Measurements from ENCODE around the gene CHIT1.

Gene CHIT1

GRCh38 chr1:203196371-203196770 lies 33.1 kb downstream of the CHIT1 start:
- H2BK15ac ChIP-seq (ENCODE audit: low read length): no peak overlapping the region
- no peak overlapping the region for H3K18ac ChIP-seq (ENCODE audit: low read length)
- peaks cover 3% of the 10 kb centered on the region in 2 donors for H3K4me1 ChIP-seq (ENCODE audit: control insufficient read depth in 2 of 2, insufficient read depth in 1 of 2, low read depth in 1 of 2, low read length in 2 of 2)
- H3K79me1 ChIP-seq (ENCODE audit: low read depth, low read length): no peaks in the 10 kb centered on the region
- no peak overlapping the region for H2AK5ac ChIP-seq (ENCODE audit: low read depth, low read length)
- H3K27me3 ChIP-seq (ENCODE audit: control insufficient read depth in 3 of 3, insufficient read depth in 3 of 3, low read depth in 1 of 3, low read length in 3 of 3): peaks cover 0 to 7% (median 0%) of the 10 kb centered on the region in 3 experiments
- no peaks in the 10 kb centered on the region for H3K36me3 ChIP-seq (replicated peaks in 1 of 2; ENCODE audit: control insufficient read depth in 2 of 2, insufficient read depth in 2 of 2, low read length in 2 of 2)
- no peak overlapping the region for H2AFZ ChIP-seq (ENCODE audit: low read length)
- H2BK5ac ChIP-seq (ENCODE audit: low read length): no peak overlapping the region
- H3K27ac ChIP-seq (replicated peaks; ENCODE audit: low read length): no peak overlapping the region
- H3K9ac ChIP-seq (ENCODE audit: low read depth, low read length, poor library complexity): no peak overlapping the region
- no peaks in the 10 kb centered on the region for H3K9me3 ChIP-seq (replicated peaks in 1 of 2; ENCODE audit: control insufficient read depth in 2 of 2, insufficient read depth in 1 of 2, low read depth in 1 of 2, low read length in 2 of 2)
- H3K23ac ChIP-seq (ENCODE audit: low read depth, low read length, poor library complexity): no peak overlapping the region
- H3K4ac ChIP-seq (ENCODE audit: low read length): no peak overlapping the region
- no peak overlapping the region for H4K8ac ChIP-seq (ENCODE audit: low read depth, low read length)
- H4K91ac ChIP-seq (ENCODE audit: low read depth, low read length, poor library complexity): no peak overlapping the region
- DNase-seq (ENCODE audit: low spot score): no peak
- no peak overlapping the region for H2BK12ac ChIP-seq (ENCODE audit: low read length)
- WGBS, 2 donors (ENCODE audit: extremely low coverage in 2 of 2, insufficient read length in 2 of 2, insufficient replicate concordance in 1 of 2): no CpG with 5 or more reads among the region's 3 CpGs
- H3K14ac ChIP-seq (ENCODE audit: low read length): no peak overlapping the region
- no peak overlapping the region for H2BK120ac ChIP-seq (ENCODE audit: low read depth, low read length)
- H3K4me3 ChIP-seq (ENCODE audit: low read length in 2 of 2): no peak overlapping the region
- H3K4me2 ChIP-seq (ENCODE audit: insufficient read depth, low read length, poor library complexity, severe bottlenecking): no peak overlapping the region

GRCh38 chr1:203190949-203191348 lies 38.5 kb downstream of the CHIT1 start:
- Histone ChIP-seq H2BK5ac (ENCODE audit: low read length) (no peak overlapping the region), H3K4me3 (ENCODE audit: low read length in 2 of 2) (no peak overlapping the region), H3K4me2 (ENCODE audit: insufficient read depth, low read length, poor library complexity, severe bottlenecking) (no peak overlapping the region), H3K9me3 (replicated peaks in 1 of 2; ENCODE audit: control insufficient read depth in 2 of 2, insufficient read depth in 1 of 2, low read depth in 1 of 2, low read length in 2 of 2) (no peaks in the 10 kb centered on the region), H3K4ac (ENCODE audit: low read length) (no peak overlapping the region), H2AFZ (ENCODE audit: low read length) (no peak overlapping the region), H2BK15ac (ENCODE audit: low read length) (no peak overlapping the region), H3K27ac (replicated peaks; ENCODE audit: low read length) (no peak overlapping the region), H3K79me1 (ENCODE audit: low read depth, low read length) (no peaks in the 10 kb centered on the region), H4K8ac (ENCODE audit: low read depth, low read length) (no peak overlapping the region), H3K4me1 (ENCODE audit: control insufficient read depth in 2 of 2, insufficient read depth in 1 of 2, low read depth in 1 of 2, low read length in 2 of 2) (peaks cover 15 to 19% of the 10 kb centered on the region in 2 donors), H2BK120ac (ENCODE audit: low read depth, low read length) (no peak overlapping the region), H3K36me3 (replicated peaks in 1 of 2; ENCODE audit: control insufficient read depth in 2 of 2, insufficient read depth in 2 of 2, low read length in 2 of 2) (no peaks in the 10 kb centered on the region), H3K23ac (ENCODE audit: low read depth, low read length, poor library complexity) (no peak overlapping the region), H3K27me3 (ENCODE audit: control insufficient read depth in 3 of 3, insufficient read depth in 3 of 3, low read depth in 1 of 3, low read length in 3 of 3) (no peaks in the 10 kb centered on the region), H4K91ac (ENCODE audit: low read depth, low read length, poor library complexity) (no peak overlapping the region), H3K18ac (ENCODE audit: low read length) (no peak overlapping the region), H2BK12ac (ENCODE audit: low read length) (no peak overlapping the region), H3K9ac (ENCODE audit: low read depth, low read length, poor library complexity) (no peak overlapping the region), H2AK5ac (ENCODE audit: low read depth, low read length) (no peak overlapping the region), H3K14ac (ENCODE audit: low read length) (no peak overlapping the region)
- no peak for DNase-seq (ENCODE audit: low spot score)
- WGBS, 2 donors (ENCODE audit: extremely low coverage in 2 of 2, insufficient read length in 2 of 2, insufficient replicate concordance in 1 of 2): no CpG with 5 or more reads among the region's 2 CpGs

- Histone ChIP-seq H3K36me3 (replicated peaks in 1 of 2; ENCODE audit: control insufficient read depth in 2 of 2, insufficient read depth in 2 of 2, low read length in 2 of 2) (no peaks in the 10 kb centered on the region), H2BK12ac (ENCODE audit: low read length) (no peak overlapping the region), H3K9me3 (replicated peaks in 1 of 2; ENCODE audit: control insufficient read depth in 2 of 2, insufficient read depth in 1 of 2, low read depth in 1 of 2, low read length in 2 of 2) (no peaks in the 10 kb centered on the region), H2AFZ (ENCODE audit: low read length) (no peak overlapping the region), H3K79me1 (ENCODE audit: low read depth, low read length) (no peaks in the 10 kb centered on the region), H3K27me3 (ENCODE audit: control insufficient read depth in 3 of 3, insufficient read depth in 3 of 3, low read depth in 1 of 3, low read length in 3 of 3) (peaks cover 0 to 3% (median 0%) of the 10 kb centered on the region in 3 experiments), H2BK15ac (ENCODE audit: low read length) (no peak overlapping the region), H3K4ac (ENCODE audit: low read length) (no peak overlapping the region), H3K18ac (ENCODE audit: low read length) (no peak overlapping the region), H3K4me3 (ENCODE audit: low read length in 2 of 2) (no peak overlapping the region), H3K27ac (replicated peaks; ENCODE audit: low read length) (no peak overlapping the region), H3K14ac (ENCODE audit: low read length) (no peak overlapping the region), H3K23ac (ENCODE audit: low read depth, low read length, poor library complexity) (no peak overlapping the region), H3K4me1 (ENCODE audit: control insufficient read depth in 2 of 2, insufficient read depth in 1 of 2, low read depth in 1 of 2, low read length in 2 of 2) (peaks cover 20 to 22% of the 10 kb centered on the region in 2 donors), H2AK5ac (ENCODE audit: low read depth, low read length) (no peak overlapping the region), H4K8ac (ENCODE audit: low read depth, low read length) (no peak overlapping the region), H4K91ac (ENCODE audit: low read depth, low read length, poor library complexity) (no peak overlapping the region), H2BK120ac (ENCODE audit: low read depth, low read length) (no peak overlapping the region), H3K9ac (ENCODE audit: low read depth, low read length, poor library complexity) (no peak overlapping the region), H2BK5ac (ENCODE audit: low read length) (no peak overlapping the region), H3K4me2 (ENCODE audit: insufficient read depth, low read length, poor library complexity, severe bottlenecking) (no peak overlapping the region)
- no peak for DNase-seq (ENCODE audit: low spot score)
- WGBS, 2 donors (ENCODE audit: extremely low coverage in 2 of 2, insufficient read length in 2 of 2, insufficient replicate concordance in 1 of 2): no CpG with 5 or more reads among the region's 7 CpGs
Observed at GRCh38 chr1:203189951-203190352, 39.5 kb downstream of the CHIT1 start.

GRCh38 chr1:203188686-203189232 lies 40.7 kb downstream of the CHIT1 start:
- no peak overlapping the region for H2BK12ac ChIP-seq (ENCODE audit: low read length)
- no peak overlapping the region for H3K9ac ChIP-seq (ENCODE audit: low read depth, low read length, poor library complexity)

More at GRCh38 chr1:203188686-203189232, 40.7 kb downstream of the CHIT1 start:
- no peak overlapping the region for H4K8ac ChIP-seq (ENCODE audit: low read depth, low read length)
- H3K27ac ChIP-seq (replicated peaks; ENCODE audit: low read length): no peak overlapping the region
- H2BK120ac ChIP-seq (ENCODE audit: low read depth, low read length): no peak overlapping the region
- no peak overlapping the region for H2AK5ac ChIP-seq (ENCODE audit: low read depth, low read length)
- H3K4me2 ChIP-seq (ENCODE audit: insufficient read depth, low read length, poor library complexity, severe bottlenecking): no peak overlapping the region
- no CpG with 5 or more reads among the region's 4 CpGs for WGBS, 2 donors (ENCODE audit: extremely low coverage in 2 of 2, insufficient read length in 2 of 2, insufficient replicate concordance in 1 of 2)
- no peak overlapping the region for H2BK5ac ChIP-seq (ENCODE audit: low read length)
- no peaks in the 10 kb centered on the region for H3K79me1 ChIP-seq (ENCODE audit: low read depth, low read length)
- H3K18ac ChIP-seq (ENCODE audit: low read length): no peak overlapping the region
- H3K4me1 ChIP-seq (ENCODE audit: control insufficient read depth in 2 of 2, insufficient read depth in 1 of 2, low read depth in 1 of 2, low read length in 2 of 2): peaks cover 20 to 22% of the 10 kb centered on the region in 2 donors
- no peak overlapping the region for H4K91ac ChIP-seq (ENCODE audit: low read depth, low read length, poor library complexity)
- H3K23ac ChIP-seq (ENCODE audit: low read depth, low read length, poor library complexity): no peak overlapping the region
- no peak overlapping the region for H3K14ac ChIP-seq (ENCODE audit: low read length)
- no peak overlapping the region for H3K4ac ChIP-seq (ENCODE audit: low read length)
- H3K27me3 ChIP-seq (ENCODE audit: control insufficient read depth in 3 of 3, insufficient read depth in 3 of 3, low read depth in 1 of 3, low read length in 3 of 3): peaks cover 0 to 3% (median 0%) of the 10 kb centered on the region in 3 experiments
- no peak overlapping the region for H3K4me3 ChIP-seq (ENCODE audit: low read length in 2 of 2)
- H2BK15ac ChIP-seq (ENCODE audit: low read length): no peak overlapping the region
- no peaks in the 10 kb centered on the region for H3K9me3 ChIP-seq (replicated peaks in 1 of 2; ENCODE audit: control insufficient read depth in 2 of 2, insufficient read depth in 1 of 2, low read depth in 1 of 2, low read length in 2 of 2)
- H2AFZ ChIP-seq (ENCODE audit: low read length): no peak overlapping the region
- no peaks in the 10 kb centered on the region for H3K36me3 ChIP-seq (replicated peaks in 1 of 2; ENCODE audit: control insufficient read depth in 2 of 2, insufficient read depth in 2 of 2, low read length in 2 of 2)
- DNase-seq (ENCODE audit: low spot score): no peak

Data from neuronal stem cell (in vitro differentiated cells).